ENCODE measurements around the gene CLK2. TPM values are rescaled to one million over a fixed set of nuclear protein-coding genes. Genes with fewer than 3 reads are reported as not detected.
"Not testable (repeated sequence)": the region's sequence is repeated elsewhere in the genome, so short reads cannot be mapped to it uniquely, and the experiment has no call there.

CLK2 gene
- total RNA-seq, 1 experiment from 2014 or later: 72.6 TPM

- Histone ChIP-seq H4K20me1 (ENCODE audit: insufficient read depth) (no peaks in the 10 kb centered on the region), H3K9me3 (ENCODE audit: control insufficient read depth in 1 of 2, insufficient read depth in 1 of 2, low read depth in 1 of 2, low read length in 2 of 2) (no peaks in the 10 kb centered on the region), H3K4me3 (replicated peaks in 1 of 2; ENCODE audit: low read depth in 1 of 2, low read length in 2 of 2) (no peak overlapping the region), H3K27ac (ENCODE audit: low read depth, low read length) (no peak overlapping the region), H3K9ac (ENCODE audit: low read length) (no peak overlapping the region), H3K9me2 (ENCODE audit: insufficient read depth) (no peaks in the 10 kb centered on the region), H3K27me3 (ENCODE audit: insufficient read depth, low read length) (no peaks in the 10 kb centered on the region), H2AFZ (ENCODE audit: low read depth, low read length, poor library complexity, severe bottlenecking) (no peak overlapping the region), H3K79me2 (ENCODE audit: insufficient read depth, low read length) (no peaks in the 10 kb centered on the region), H3K4me1 (ENCODE audit: control insufficient read depth in 1 of 2, insufficient read depth in 2 of 2, low read length in 2 of 2) (no peaks in the 10 kb centered on the region), H3K4me2 (ENCODE audit: low read length) (no peak overlapping the region), H3K36me3 (ENCODE audit: control insufficient read depth in 1 of 2, insufficient read depth in 2 of 2, low read length in 2 of 2) (no peaks in the 10 kb centered on the region)
- ATAC-seq (no peak), DNase-seq (ENCODE audit: low read depth, low spot score) (no peak)
- RAD21 ChIA-PET (ENCODE audit: low non-redundant PET in 1 of 2, low total read pairs in 2 of 2, uncharacterized antibody in 2 of 2, unreplicated experiment in 2 of 2): no interaction called here
- POLR2A ChIA-PET: no interaction called here
- no peak for TF ChIP-seq ZNF274 (IDR thresholded peaks at IDR 0.05; ENCODE audit: low read depth, low read length)
- no peak for TF ChIP-seq SP1 (IDR thresholded peaks at IDR 0.05; ENCODE audit: low read depth)
- TF ChIP-seq EZH2phosphoT487 (IDR thresholded peaks at IDR 0.05; ENCODE audit: borderline replicate concordance): no peak
- TF ChIP-seq POLR2AphosphoS5 (IDR thresholded peaks at IDR 0.05; ENCODE audit: low read depth, low read length): no peak
- no peak for TF ChIP-seq ATF3 (IDR thresholded peaks at IDR 0.05)
- BruUV-seq (replicated peaks): no TSS peak
- intact Hi-C loops (cut with micrococcal nuclease): no loop called here
- CTCF ChIA-PET: interaction anchor here (1.6 kb wide), 1 partner anchor 43 kb away, joined by 5 read pairs; no protein-coding TSS in a partner anchor
Observed at GRCh38 chr1:155293086-155293749, 19.9 kb upstream of the CLK2 start.

GRCh38 chr1:155291006-155291405 lies 17.7 kb upstream of the CLK2 start:
- H3K9me3 ChIP-seq (ENCODE audit: control insufficient read depth in 1 of 2, insufficient read depth in 1 of 2, low read depth in 1 of 2, low read length in 2 of 2); H3K9ac ChIP-seq (ENCODE audit: low read length); H3K4me3 ChIP-seq (replicated peaks in 1 of 2; ENCODE audit: low read depth in 1 of 2, low read length in 2 of 2); RAD21 ChIA-PET (ENCODE audit: low non-redundant PET in 1 of 2, low total read pairs in 2 of 2, uncharacterized antibody in 2 of 2, unreplicated experiment in 2 of 2); H3K36me3 ChIP-seq (ENCODE audit: control insufficient read depth in 1 of 2, insufficient read depth in 2 of 2, low read length in 2 of 2); H3K79me2 ChIP-seq (ENCODE audit: insufficient read depth, low read length); BruUV-seq (replicated peaks); intact Hi-C loops (cut with micrococcal nuclease); H3K4me1 ChIP-seq (ENCODE audit: control insufficient read depth in 1 of 2, insufficient read depth in 2 of 2, low read length in 2 of 2); CTCF ChIA-PET; H2AFZ ChIP-seq (ENCODE audit: low read depth, low read length, poor library complexity, severe bottlenecking); ATAC-seq; DNase-seq (ENCODE audit: low read depth, low spot score); H3K27ac ChIP-seq (ENCODE audit: low read depth, low read length); POLR2A ChIA-PET; H3K27me3 ChIP-seq (ENCODE audit: insufficient read depth, low read length); H3K9me2 ChIP-seq (ENCODE audit: insufficient read depth); H3K4me2 ChIP-seq (ENCODE audit: low read length); H4K20me1 ChIP-seq (ENCODE audit: insufficient read depth): not testable (repeated sequence)
